VCaP (cell line): ENCODE results near the gene ANP32E.
A peak's percentile ranks its signal among the peaks of the same experiment; 100 is the strongest.
"Not testable (repeated sequence)": the region's sequence is repeated elsewhere in the genome, so short reads cannot be mapped to it uniquely, and the experiment has no call there.

Source experiments
- H3K27ac ChIP-seq: fragments of 450-650 bp; 2 replicates; pipeline ENCODE4 v1.5.1; 2017
- TF ChIP-seq, protein P1 (sequence below): fragments of 450-650 bp; conservative IDR thresholded peaks from 2 replicates; pipeline ENCODE4 v1.5.1; 2017; ENCODE audit warnings: mild to moderate bottlenecking, moderate library complexity

Gene ANP32E

DNA sequence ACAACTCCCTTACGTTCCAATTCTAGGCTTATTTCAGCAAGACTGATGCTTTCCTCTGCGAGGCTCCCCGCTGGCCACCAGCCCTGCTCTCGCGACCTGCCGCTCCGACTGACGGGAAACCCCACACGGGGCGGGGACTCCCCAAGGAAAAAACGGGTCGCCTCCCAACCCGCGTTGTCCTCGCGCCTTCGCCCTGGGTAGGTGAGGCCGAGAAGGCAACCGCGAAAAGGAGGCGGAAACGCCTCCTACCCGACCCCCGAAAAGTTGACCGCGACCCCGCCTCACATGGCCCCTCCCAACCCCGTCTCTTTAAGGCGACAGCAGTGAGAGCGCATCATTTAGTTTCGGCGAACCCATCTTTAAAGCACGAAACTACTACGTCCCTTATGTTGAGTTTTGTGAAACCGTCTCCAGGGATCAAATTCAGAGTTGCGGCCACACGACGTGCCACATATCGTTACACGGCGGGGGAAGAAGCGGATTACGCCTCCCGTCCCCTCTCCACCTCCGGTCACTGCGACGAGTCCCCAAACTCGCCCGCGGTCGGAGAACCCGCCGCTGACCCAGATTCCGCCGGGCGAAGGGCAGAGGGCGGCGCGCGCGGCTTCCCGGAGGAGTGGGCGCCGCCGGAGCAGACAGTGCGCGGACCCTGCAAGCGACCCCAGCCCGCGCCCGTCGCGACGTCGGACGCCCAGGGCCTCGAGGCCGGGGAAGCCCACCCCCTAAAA, 1.2 kb downstream of the ANP32E start:
- TF ChIP-seq, protein P1, sequence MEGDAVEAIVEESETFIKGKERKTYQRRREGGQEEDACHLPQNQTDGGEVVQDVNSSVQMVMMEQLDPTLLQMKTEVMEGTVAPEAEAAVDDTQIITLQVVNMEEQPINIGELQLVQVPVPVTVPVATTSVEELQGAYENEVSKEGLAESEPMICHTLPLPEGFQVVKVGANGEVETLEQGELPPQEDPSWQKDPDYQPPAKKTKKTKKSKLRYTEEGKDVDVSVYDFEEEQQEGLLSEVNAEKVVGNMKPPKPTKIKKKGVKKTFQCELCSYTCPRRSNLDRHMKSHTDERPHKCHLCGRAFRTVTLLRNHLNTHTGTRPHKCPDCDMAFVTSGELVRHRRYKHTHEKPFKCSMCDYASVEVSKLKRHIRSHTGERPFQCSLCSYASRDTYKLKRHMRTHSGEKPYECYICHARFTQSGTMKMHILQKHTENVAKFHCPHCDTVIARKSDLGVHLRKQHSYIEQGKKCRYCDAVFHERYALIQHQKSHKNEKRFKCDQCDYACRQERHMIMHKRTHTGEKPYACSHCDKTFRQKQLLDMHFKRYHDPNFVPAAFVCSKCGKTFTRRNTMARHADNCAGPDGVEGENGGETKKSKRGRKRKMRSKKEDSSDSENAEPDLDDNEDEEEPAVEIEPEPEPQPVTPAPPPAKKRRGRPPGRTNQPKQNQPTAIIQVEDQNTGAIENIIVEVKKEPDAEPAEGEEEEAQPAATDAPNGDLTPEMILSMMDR, result no peak
- peak overlapping the region; percentile 42; the same call in 1 of the 2 replicates for H3K27ac ChIP-seq

DNA sequence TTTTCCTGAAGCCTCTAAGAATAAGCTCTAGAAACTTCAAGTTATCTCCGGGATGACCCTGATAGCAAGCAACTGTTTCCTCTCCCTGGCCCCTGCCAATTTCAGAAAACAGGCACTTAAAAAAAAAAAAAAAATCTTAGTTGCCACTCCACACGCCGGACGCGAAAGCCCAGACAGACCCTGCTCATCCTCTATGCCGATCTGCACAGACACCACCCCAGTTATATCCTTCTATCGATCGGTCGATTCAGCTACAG, 1.7 kb downstream of the ANP32E start:
- TF ChIP-seq, protein P1, result no peak
- H3K27ac ChIP-seq, result no peak overlapping the region

DNA sequence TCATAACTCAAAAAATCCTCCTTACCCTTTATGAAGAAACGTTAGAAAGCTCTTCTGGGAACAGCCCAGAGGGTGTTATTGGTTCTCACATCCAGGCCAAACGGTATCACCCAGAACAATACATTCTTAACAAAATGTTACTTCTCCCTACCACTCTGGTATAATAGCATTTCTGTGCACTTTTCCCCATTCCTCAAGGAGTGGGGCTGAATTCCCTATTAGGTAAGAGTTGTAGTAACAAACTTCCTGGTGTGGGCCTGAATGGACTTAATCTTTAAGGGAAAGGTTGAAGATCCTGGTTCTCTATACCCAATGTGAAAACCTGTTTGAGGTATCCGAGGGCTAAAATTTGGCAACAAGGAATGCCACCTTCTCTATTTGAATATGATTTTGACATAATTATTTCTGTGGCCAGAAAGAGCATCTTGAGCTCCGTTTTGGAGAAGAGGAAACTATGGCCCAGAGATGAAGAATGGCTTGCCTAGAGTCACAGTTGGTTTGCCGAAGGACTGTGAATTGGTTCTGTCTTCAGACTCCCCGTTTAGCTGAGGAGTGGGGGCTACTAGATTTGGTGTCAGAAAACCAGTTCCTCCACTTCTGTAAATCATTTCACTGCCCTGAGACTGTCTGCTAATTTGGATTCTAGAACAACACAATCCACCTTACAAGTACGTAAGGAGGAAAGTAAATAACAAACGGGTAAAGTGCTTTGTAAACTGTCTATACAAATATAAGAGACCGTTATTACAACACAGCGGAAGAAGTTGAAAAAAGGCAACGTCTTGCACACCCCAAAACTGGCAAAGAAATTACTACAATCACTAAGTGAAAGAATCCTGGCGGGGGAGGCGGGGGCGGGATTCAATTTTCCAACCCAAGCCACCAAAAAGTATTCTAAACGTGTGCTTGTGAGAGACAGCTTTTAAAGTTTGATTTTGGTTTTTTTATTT, 2.3 kb downstream of the ANP32E start:
- TF ChIP-seq, protein P1, result no peak
- peak overlapping the region; percentile 10; the same call in 1 of the 2 replicates for H3K27ac ChIP-seq

DNA sequence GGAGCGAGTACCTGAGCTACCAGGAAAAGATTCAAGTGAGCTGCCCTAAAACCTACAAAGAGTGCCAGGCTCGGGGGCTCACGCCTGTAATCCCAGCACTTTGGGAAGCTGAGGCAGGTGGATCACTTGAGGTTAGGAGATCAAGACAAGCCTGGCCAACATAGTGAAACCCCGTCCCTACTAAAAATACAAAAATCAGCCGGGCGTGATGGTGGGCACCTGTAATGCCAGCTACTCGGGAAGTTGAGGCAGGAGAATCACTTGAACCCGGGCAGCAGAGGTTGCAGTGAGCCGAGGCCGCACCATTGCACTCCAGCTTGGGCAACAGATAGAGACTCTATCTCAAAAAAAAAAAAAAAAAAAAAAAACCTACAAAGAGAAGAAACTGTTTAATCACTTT, 3.0 kb downstream of the ANP32E start:
- H3K27ac ChIP-seq, result not testable (repeated sequence)

DNA sequence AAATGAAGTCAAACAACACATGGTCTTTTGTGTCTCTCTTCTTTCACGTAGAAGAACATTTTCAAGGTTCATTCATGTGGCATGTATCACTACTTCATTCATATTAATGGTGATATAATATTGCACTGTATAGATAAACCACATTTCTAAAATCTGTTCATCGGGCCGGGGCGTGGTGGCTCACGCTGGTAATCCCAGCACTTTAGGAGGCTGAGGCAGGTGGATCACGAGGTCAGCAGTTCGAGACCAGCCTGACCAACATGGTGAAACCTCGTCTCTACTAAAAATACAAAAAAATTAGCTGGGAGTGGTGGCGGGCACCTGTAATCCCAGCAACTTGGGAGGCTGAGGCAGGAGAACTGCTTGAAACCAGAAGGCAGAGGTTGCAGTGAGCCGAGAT, 7.7 kb downstream of the ANP32E start:
- not testable (repeated sequence) for H3K27ac ChIP-seq

DNA sequence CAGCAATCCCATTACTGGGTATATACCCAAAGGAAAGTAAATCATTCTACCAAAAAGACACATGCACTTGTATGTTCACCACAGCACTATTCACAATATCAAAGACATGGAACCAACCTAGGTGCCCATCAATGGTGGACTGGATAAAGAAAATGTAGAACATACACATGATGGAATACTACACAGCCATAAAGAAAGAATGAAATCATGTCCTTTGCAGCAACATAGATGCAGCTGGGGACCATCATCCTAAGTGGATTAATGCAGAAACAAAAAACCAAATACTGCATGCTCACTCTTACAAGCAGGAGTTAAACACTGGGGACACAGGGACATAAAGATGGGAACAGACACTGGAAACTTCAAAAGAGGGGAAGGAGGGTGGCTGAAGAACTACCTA, 8.7 kb downstream of the ANP32E start:
- TF ChIP-seq, protein P1, result no peak
- H3K27ac ChIP-seq, result no peak overlapping the region

DNA sequence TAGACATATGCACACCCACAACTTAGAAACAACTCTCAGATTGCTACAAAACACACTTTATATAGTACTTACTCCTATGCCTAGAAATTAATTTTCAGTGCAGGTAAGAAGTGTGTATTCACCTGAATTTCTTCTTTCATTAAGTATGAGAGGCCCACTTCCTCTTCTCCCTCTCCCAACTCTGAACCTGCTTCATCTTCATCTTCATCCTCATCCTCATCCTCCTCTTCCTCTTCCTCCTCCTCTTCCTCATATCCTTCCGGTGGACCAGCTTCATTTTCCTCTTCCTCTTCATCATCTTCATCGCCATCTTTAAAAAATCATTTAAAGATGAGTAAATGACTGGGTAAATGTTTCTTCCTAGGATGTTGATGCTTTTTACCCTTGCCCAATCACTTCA, 9.4 kb downstream of the ANP32E start:
- no peak overlapping the region for H3K27ac ChIP-seq
- TF ChIP-seq, protein P1, result no peak

DNA sequence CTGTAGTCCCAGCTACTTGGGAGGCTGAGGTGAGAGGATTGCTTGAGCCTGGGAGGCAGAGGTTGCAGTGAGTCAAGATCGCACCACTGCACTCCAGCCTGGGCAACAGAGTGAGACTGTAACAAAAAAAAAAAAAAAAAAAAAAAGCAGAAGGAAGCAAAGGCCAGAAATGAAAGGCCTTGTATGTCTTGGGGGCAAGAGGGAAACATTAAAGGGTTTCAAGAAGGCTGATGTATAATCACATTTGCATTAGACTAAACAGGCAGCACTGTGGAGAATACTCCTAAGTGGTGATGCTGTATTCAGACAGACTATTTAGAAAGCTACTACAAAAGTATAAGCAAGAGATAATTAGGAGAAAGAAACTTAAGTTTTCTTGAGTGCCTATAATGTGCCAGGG, 10.4 kb downstream of the ANP32E start:
- TF ChIP-seq, protein P1, result no peak
- H3K27ac ChIP-seq, result no peak overlapping the region
